GM20000 (cell line): ENCODE measurements around the gene TTL.
"Not testable (repeated sequence)": the region's sequence is repeated elsewhere in the genome, so short reads cannot be mapped to it uniquely, and the experiment has no call there.

Experiments
- DNase-seq: peaks from one replicate; pipeline ENCODE4 v3.0.0; 2012; ENCODE audit warnings: low spot score
- CTCF ChIP-seq: IDR thresholded peaks from 2 replicates; pipeline ENCODE4 v1.5.1; 2012; ENCODE audit warnings: mild to moderate bottlenecking, control low read depth; ENCODE audit errors: extremely low read depth, missing control alignments

Gene TTL

DNA sequence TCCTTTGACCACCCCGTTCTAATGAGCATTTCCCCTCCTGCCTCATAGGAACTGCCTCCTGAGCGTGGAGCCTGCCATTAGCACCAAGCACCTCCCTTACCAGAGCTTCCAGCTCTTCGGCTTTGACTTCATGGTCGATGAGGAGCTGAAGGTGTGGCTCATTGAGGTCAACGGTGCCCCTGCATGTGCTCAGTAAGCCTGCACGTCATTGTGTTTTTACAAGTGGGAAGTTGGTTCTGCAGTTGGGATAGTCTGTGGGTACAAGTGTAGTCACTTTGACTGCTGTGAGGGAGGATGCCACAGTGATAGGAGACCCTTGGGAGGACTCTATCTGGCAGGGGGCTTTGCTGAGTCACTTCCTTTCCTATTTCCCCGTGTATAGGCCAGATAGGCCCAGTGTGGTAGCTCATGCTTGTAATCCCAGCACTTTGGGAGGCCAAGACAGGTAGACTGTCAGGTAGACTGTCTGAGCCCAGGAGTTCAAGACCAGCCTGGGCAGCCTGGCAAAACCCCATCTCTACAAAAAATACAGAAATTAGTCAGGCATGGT, 38.4 kb downstream of the TTL start:
- DNase-seq: no peak
- TF ChIP-seq CTCF: no peak

DNA sequence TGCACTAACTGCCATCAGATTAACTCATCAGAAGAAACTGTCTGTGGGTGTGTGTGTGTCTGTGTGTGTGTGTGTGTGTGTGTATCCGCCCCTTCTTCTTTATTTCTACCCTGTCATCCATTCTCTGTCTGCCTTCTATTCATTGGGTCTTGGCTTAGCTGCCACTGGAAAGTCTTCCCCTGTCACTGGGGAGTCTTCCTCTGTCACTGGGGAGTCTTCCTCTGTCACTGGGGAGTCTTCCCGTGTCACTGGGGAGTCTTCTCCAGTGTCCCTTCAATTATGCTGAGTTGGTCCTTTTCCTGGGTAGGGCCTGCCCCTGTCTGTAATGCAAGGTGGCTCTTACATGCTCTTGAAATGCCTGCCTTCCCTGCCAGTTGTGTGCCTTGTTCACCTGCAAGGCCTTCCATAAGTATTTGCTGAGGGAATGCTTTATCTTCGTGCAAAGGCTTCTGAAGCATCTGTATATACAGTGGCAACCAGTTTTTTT, 41.4 kb downstream of the TTL start:
- no peak for TF ChIP-seq CTCF
- DNase-seq: no peak

DNA sequence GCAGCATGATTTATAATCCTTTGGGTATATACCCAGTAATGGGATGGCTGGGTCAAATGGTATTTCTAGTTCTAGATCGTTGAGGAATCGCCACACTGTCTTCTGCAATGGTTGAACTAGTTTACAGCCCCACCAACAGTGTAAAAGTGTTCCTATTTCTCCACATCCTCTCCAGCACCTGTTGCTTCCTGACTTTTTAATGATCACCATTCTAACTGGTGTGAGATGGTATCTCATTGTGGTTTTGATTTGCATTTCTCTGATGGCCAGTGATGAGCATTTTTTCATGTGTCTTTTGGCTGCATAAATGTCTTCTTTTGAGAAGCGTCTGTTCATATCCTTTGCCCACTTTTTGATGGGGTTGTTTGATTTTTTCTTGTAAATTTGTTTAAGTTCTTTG, 42.3 kb downstream of the TTL start:
- not testable (repeated sequence) for DNase-seq

DNA sequence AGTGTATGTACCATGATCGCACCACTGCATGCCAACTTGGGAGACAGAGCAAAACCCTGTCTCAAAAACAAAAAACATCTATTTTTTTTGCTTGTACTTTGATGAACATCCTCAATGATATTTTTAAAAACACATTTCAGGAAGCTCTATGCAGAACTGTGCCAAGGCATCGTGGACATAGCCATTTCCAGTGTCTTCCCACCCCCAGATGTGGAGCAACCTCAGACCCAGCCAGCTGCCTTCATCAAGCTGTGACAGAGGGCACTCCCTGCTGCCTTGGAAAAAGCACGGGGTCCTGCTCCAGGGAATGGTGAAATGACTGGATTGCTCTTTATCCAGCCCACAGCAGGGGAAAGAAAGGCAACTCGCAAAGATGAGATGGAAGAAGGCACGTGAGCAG, 46.6 kb downstream of the TTL start:
- TF ChIP-seq CTCF: no peak
- DNase-seq: no peak

- no peak for TF ChIP-seq CTCF
- DNase-seq: no peak
Measured at GRCh38 chr2:112529757-112530156, 47.8 kb downstream of the TTL start.

DNA sequence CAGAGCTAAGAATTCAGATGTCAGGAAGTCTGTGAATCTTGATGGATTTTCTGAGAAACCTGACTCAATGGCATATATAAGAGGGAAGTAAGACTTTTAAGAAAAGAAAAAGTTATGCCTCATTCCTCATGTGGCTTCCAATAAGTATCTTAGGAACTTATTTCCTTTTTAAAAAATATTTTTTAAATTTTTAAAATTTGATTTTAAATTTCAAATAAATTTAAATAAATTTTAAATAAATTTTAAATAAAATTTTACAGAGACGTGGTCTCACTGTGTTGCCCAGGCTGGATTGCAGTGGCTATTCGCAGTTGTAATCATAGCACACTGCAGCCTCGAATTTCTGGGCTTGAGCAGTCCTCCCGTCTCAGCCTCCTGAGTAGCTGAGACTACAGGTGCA, 48.8 kb downstream of the TTL start:
- no peak for TF ChIP-seq CTCF
- DNase-seq: no peak

GRCh38 chr2:112534826-112535225, 52.9 kb downstream of the TTL start:
- no peak for TF ChIP-seq CTCF

GRCh38 chr2:112536665-112537064, 54.7 kb downstream of the TTL start:
- DNase-seq: not testable (repeated sequence)

More at GRCh38 chr2:112534826-112535225, 52.9 kb downstream of the TTL start:
- no peak for DNase-seq
